ENCODE measurements around the gene FARP1. TPM values are rescaled to one million over a fixed set of nuclear protein-coding genes. Genes with fewer than 3 reads are reported as not detected.

Gene FARP1
- total and polyA plus RNA-seq, 2 of the 13 experiments (the other 11 are each of a cell fraction or from before 2014, with no cell fraction given) = 70.6 to 126 TPM

GRCh38 chr13:98293103-98293502 is 150.2 kb downstream of the FARP1 start (continued):
- no peak for TF ChIP-seq ZNF546 (CRISPR knock-in tag; conservative IDR thresholded peaks at IDR 0.05)
- no peak for TF ChIP-seq TMF1 (CRISPR knock-in tag; IDR thresholded peaks at IDR 0.05; ENCODE audit: low read depth)
- no peak for TF ChIP-seq NFIC (IDR thresholded peaks at IDR 0.05; ENCODE audit: low read length)
- no peak for TF ChIP-seq CENPT (CRISPR knock-in tag; IDR thresholded peaks at IDR 0.05; ENCODE audit: low read depth)
- TF ChIP-seq CCDC6 (CRISPR knock-in tag; IDR thresholded peaks at IDR 0.05) = no peak
- no peak for TF ChIP-seq ZNF362 (CRISPR knock-in tag; IDR thresholded peaks at IDR 0.05; ENCODE audit: borderline replicate concordance)
- no peak for TF ChIP-seq SMYD3 (CRISPR knock-in tag; IDR thresholded peaks at IDR 0.05)
- TF ChIP-seq ZBTB37 (CRISPR knock-in tag; IDR thresholded peaks at IDR 0.05) = no peak
- peak; percentile 22; the same call in 1 of the 2 replicates for TF ChIP-seq KAT8 (CRISPR knock-in tag; IDR thresholded peaks at IDR 0.05)
- TF ChIP-seq SOX6 (IDR thresholded peaks at IDR 0.05) = no peak
- TF ChIP-seq SOX6 (CRISPR knock-in tag; IDR thresholded peaks at IDR 0.05) = peak; percentile 90
- no peak for TF ChIP-seq CREM (IDR thresholded peaks at IDR 0.05)
- no peak for TF ChIP-seq CREM (CRISPR knock-in tag; IDR thresholded peaks at IDR 0.05)
- no peak for TF ChIP-seq ZNF883 (CRISPR knock-in tag; IDR thresholded peaks at IDR 0.05; ENCODE audit: not compliant biosample characterization)
- no peak for TF ChIP-seq ZNF260 (CRISPR knock-in tag; IDR thresholded peaks at IDR 0.05; ENCODE audit: borderline replicate concordance, low read depth)
- TF ChIP-seq ZNF138 (CRISPR knock-in tag; IDR thresholded peaks at IDR 0.05; ENCODE audit: low read depth) = no peak
- TF ChIP-seq KLF15 (CRISPR knock-in tag; IDR thresholded peaks at IDR 0.05; ENCODE audit: borderline replicate concordance) = no peak
- no peak for TF ChIP-seq ZNF33B (CRISPR knock-in tag; IDR thresholded peaks at IDR 0.05)
- TF ChIP-seq ZNF83 (CRISPR knock-in tag; IDR thresholded peaks at IDR 0.05; ENCODE audit: borderline replicate concordance) = no peak
- no peak for TF ChIP-seq ZFP82 (CRISPR knock-in tag; IDR thresholded peaks at IDR 0.05; ENCODE audit: borderline replicate concordance)
- no peak for TF ChIP-seq AHR (CRISPR knock-in tag; IDR thresholded peaks at IDR 0.05)
- no peak for TF ChIP-seq ZFAT (CRISPR knock-in tag; conservative IDR thresholded peaks at IDR 0.05)
- TF ChIP-seq FOXA3 (CRISPR knock-in tag; IDR thresholded peaks at IDR 0.05) = peak; percentile 83
- TF ChIP-seq ZNF615 (CRISPR knock-in tag; IDR thresholded peaks at IDR 0.05; ENCODE audit: borderline replicate concordance) = no peak
- no peak for TF ChIP-seq ZNF552 (CRISPR knock-in tag; IDR thresholded peaks at IDR 0.05; ENCODE audit: borderline replicate concordance)
- no peak for TF ChIP-seq TBP (CRISPR knock-in tag; IDR thresholded peaks at IDR 0.05)
- no peak for TF ChIP-seq GLI4 (CRISPR knock-in tag; IDR thresholded peaks at IDR 0.05; ENCODE audit: borderline replicate concordance)
- no peak for TF ChIP-seq ZNF232 (CRISPR knock-in tag; IDR thresholded peaks at IDR 0.05; ENCODE audit: borderline replicate concordance)
- no peak for TF ChIP-seq SRSF1 (optimal IDR thresholded peaks at IDR 0.05; ENCODE audit: low read depth, low read length)
- no peak for TF ChIP-seq BCL3 (CRISPR knock-in tag; IDR thresholded peaks at IDR 0.05)
- TF ChIP-seq PCBP1 (IDR thresholded peaks at IDR 0.05; ENCODE audit: borderline replicate concordance, low read depth, low read length) = no peak

Data from HepG2 (cell line).